ENCODE results near the gene ZNF367. TPM values are rescaled to one million over a fixed set of nuclear protein-coding genes. Genes with fewer than 3 reads are reported as not detected.

ZNF367 gene
- total RNA-seq = 0.85 and 2.2 TPM in 2 replicates

GRCh38 chr9:96418083-96418919, at the start of gene ZNF367:
Gene ZNF367 (minus strand): TSS chr9:96418370. CDS start chr9:96418032, 338 bp downstream.

GRCh38 chr9:96449845-96450612, 31.9 kb upstream of the ZNF367 start, which contains the start of gene HABP4:
Gene HABP4 (plus strand): TSS chr9:96450169. CDS start chr9:96450280, 111 bp downstream.

GRCh38 chr9:96383165-96383942, 34.8 kb downstream of the ZNF367 start, which contains the start of gene SLC35D2:
Gene SLC35D2 (minus strand): TSS chr9:96383711. CDS start chr9:96383634, 77 bp downstream.

Other genes with a start within 250 kb of the ZNF367 start
- 1.2 and 1.3 TPM in 2 replicates for gene HSD17B3, start 116.2 kb downstream of the ZNF367 start, total RNA-seq
- gene SLC35D2, start 34.7 kb downstream of the ZNF367 start, total RNA-seq = 23.6 and 33.2 TPM in 2 replicates
- 4.7 and 6.7 TPM in 2 replicates for gene HABP4, start 31.8 kb upstream of the ZNF367 start, total RNA-seq
- gene CDC14B, start 201.5 kb upstream of the ZNF367 start, total RNA-seq = 15.8 and 16.4 TPM in 2 replicates
- 7.0 and 12.5 TPM in 2 replicates for gene PRXL2C, start 236.9 kb upstream of the ZNF367 start, total RNA-seq